Tibial artery (tissue), 4 donors: ENCODE measurements around the gene KLF13.

Experiments used
- DNase-seq, 2 donors: peaks; one replicate each; pipeline ENCODE4 v3.0.0-alpha.2; 2019
- H3K27ac ChIP-seq, 2 donors: fragments of 200-600 bp; sonication (generic) in 1 of 2; 1 replicate in 1 of 2; 2 replicates in 1 of 2; pipeline ENCODE4 v1.5.1; 2018 to 2019; ENCODE audit warnings: mild to moderate bottlenecking in 1 of 2
- H3K27me3 ChIP-seq, 2 donors: fragments of 200-600 bp; sonication (generic) in 1 of 2; one replicate each; pipeline versions ENCODE4 v1.5.1 to v1.6.0; 2016 to 2019
- H3K36me3 ChIP-seq, 3 donors: fragments of 200-600 bp; sonication (generic) in 2 of 3; one replicate each; pipeline ENCODE4 v1.5.1; 2016 to 2019; ENCODE audit warnings: mild to moderate bottlenecking in 2 of 3
- H3K4me1 ChIP-seq, 4 donors: fragments of 200-600 bp; sonication (generic) in 2 of 4; 1 replicate in 3 of 4; 2 replicates in 1 of 4; pipeline ENCODE4 v1.5.1; 2016 to 2019
- H3K4me3 ChIP-seq, 2 donors: fragments of 200-600 bp; sonication (generic) in 1 of 2; 1 replicate in 1 of 2; 2 replicates in 1 of 2; pipeline ENCODE4 v1.5.1; 2018 to 2019; ENCODE audit warnings: mild to moderate bottlenecking in 2 of 2
- H3K9me3 ChIP-seq, 3 donors: fragments of 200-600 bp; sonication (generic) in 1 of 3; one replicate each; pipeline ENCODE4 v1.5.1; 2016 to 2019
- intact Hi-C: fragments of 100-400 bp; cut with DNase I; formaldehyde crosslinking; loops from one replicate; pipeline ENCODE4 v1.15.0; 2023; ENCODE audit warnings: low total_unique reads
- TF ChIP-seq, protein P1 (sequence below), 2 experiments: fragments of 200-600 bp in 1 of 2; fragments of 450-650 bp in 1 of 2; IDR thresholded peaks; one replicate each; pipeline ENCODE4 v1.5.1; 2017 to 2019; ENCODE audit warnings: antibody characterized with exemption in 2 of 2, mild to moderate bottlenecking in 1 of 2, moderate library complexity in 1 of 2

The KLF13 gene

GRCh38 chr15:31373096-31373865 lies 46.6 kb downstream of the KLF13 start:
- Histone ChIP-seq H3K27ac (peak overlapping the region; percentile 11 to 38), H3K4me3 (no peak overlapping the region), H3K36me3 (peaks cover 4 to 47% (median 24%) of the 10 kb centered on the region in 3 donors), H3K27me3 (no peaks in the 10 kb centered on the region), H3K4me1 (peaks cover 0 to 37% (median 29%) of the 10 kb centered on the region in 4 donors), H3K9me3 (no peaks in the 10 kb centered on the region)
- no peak for DNase-seq
- intact Hi-C loops, result loop anchor here (10.0 kb wide), 1 partner anchor 62 kb away; no protein-coding TSS in a partner anchor
- TF ChIP-seq, protein P1, sequence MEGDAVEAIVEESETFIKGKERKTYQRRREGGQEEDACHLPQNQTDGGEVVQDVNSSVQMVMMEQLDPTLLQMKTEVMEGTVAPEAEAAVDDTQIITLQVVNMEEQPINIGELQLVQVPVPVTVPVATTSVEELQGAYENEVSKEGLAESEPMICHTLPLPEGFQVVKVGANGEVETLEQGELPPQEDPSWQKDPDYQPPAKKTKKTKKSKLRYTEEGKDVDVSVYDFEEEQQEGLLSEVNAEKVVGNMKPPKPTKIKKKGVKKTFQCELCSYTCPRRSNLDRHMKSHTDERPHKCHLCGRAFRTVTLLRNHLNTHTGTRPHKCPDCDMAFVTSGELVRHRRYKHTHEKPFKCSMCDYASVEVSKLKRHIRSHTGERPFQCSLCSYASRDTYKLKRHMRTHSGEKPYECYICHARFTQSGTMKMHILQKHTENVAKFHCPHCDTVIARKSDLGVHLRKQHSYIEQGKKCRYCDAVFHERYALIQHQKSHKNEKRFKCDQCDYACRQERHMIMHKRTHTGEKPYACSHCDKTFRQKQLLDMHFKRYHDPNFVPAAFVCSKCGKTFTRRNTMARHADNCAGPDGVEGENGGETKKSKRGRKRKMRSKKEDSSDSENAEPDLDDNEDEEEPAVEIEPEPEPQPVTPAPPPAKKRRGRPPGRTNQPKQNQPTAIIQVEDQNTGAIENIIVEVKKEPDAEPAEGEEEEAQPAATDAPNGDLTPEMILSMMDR (IDR thresholded peaks at IDR 0.05), result no peak

GRCh38 chr15:31373970-31374369 lies 47.3 kb downstream of the KLF13 start:
- no peaks in the 10 kb centered on the region for H3K27me3 ChIP-seq
- TF ChIP-seq, protein P1 (IDR thresholded peaks at IDR 0.05), result no peak
- peaks cover 0 to 37% (median 29%) of the 10 kb centered on the region in 4 donors for H3K4me1 ChIP-seq
- H3K36me3 ChIP-seq, result peaks cover 7 to 53% (median 26%) of the 10 kb centered on the region in 3 donors
- peak overlapping the region; percentile 11 to 38 for H3K27ac ChIP-seq
- DNase-seq, result no peak
- H3K9me3 ChIP-seq, result no peaks in the 10 kb centered on the region
- intact Hi-C loops, result loop anchor here (10.0 kb wide), 1 partner anchor 61 kb away; no protein-coding TSS in a partner anchor
- no peak overlapping the region for H3K4me3 ChIP-seq

DNA sequence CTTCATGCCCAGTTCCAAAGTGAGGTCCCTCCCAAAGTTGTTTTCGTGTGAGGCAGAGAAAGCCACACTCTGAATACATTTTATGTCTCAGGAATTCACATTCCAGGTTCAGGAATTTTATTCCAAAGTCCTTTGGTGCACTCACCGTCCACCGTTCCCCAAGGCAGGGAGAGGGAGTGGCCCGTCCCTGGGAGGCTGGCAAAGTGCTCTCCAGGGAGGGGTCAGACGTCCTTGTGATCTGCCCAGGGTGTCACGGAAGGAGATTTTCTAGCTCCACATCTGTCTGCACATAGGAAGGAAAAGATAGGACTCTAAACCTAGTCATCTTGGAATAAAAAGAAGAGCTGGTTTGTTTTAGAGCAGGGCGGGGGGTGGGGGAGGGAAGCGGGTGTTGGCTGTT lies 47.9 kb downstream of the KLF13 start:
- no peak overlapping the region for H3K4me3 ChIP-seq
- TF ChIP-seq, protein P1 (IDR thresholded peaks at IDR 0.05), result no peak
- no peaks in the 10 kb centered on the region for H3K27me3 ChIP-seq
- peak overlapping the region; percentile 11 to 38 for H3K27ac ChIP-seq
- intact Hi-C loops, result loop anchor here (10.0 kb wide), 1 partner anchor 60 kb away; no protein-coding TSS in a partner anchor
- no peak for DNase-seq
- H3K4me1 ChIP-seq, result peaks cover 0 to 37% (median 29%) of the 10 kb centered on the region in 4 donors
- no peaks in the 10 kb centered on the region for H3K9me3 ChIP-seq
- H3K36me3 ChIP-seq, result peaks cover 13 to 57% (median 30%) of the 10 kb centered on the region in 3 donors

DNA sequence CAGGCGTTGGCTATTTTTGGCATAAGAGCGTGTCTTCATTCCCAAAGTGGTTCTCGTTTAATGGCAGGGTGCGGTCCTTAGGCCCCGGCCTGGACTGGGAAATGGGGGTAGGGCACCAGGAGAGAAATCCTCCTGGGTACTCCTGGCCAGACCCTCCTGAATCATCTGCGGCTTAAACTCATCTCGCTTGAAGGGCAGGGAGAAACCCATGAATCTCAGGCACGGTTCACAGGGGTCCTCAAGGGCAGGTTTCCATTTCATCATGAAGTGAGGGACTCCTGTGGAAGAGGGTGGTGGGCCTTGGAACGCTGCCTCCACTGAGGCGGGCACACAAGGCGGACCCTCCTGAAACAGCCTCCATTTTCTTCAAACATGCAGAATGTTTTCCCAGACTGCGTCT lies 48.4 kb downstream of the KLF13 start:
- H3K36me3 ChIP-seq, result peaks cover 17 to 62% (median 34%) of the 10 kb centered on the region in 3 donors
- H3K27ac ChIP-seq, result peak overlapping the region in 1 of 2 donors; percentile 38
- TF ChIP-seq, protein P1 (IDR thresholded peaks at IDR 0.05), result no peak
- intact Hi-C loops, result loop anchor here (10.0 kb wide), 1 partner anchor 60 kb away; no protein-coding TSS in a partner anchor
- H3K9me3 ChIP-seq, result no peaks in the 10 kb centered on the region
- peaks cover 0 to 37% (median 29%) of the 10 kb centered on the region in 4 donors for H3K4me1 ChIP-seq
- no peak overlapping the region for H3K4me3 ChIP-seq
- DNase-seq, result no peak
- H3K27me3 ChIP-seq, result no peaks in the 10 kb centered on the region

- Histone ChIP-seq H3K4me3 (no peak overlapping the region), H3K27ac (no peak overlapping the region), H3K4me1 (peaks cover 0 to 37% (median 29%) of the 10 kb centered on the region in 4 donors), H3K36me3 (peaks cover 24 to 69% (median 42%) of the 10 kb centered on the region in 3 donors), H3K27me3 (no peaks in the 10 kb centered on the region), H3K9me3 (no peaks in the 10 kb centered on the region)
- no peak for DNase-seq
- intact Hi-C loops, result loop anchor here (10.0 kb wide), 1 partner anchor 59 kb away; no protein-coding TSS in a partner anchor
- TF ChIP-seq, protein P1 (IDR thresholded peaks at IDR 0.05), result no peak
These were observed 49.1 kb downstream of the KLF13 start for GRCh38 chr15:31375772-31376171.
